Skin of body (tissue), 2 donors: ENCODE measurements around the gene GSTM5. TPM values are rescaled to one million over a fixed set of nuclear protein-coding genes. Genes with fewer than 3 reads are reported as not detected.
"Not testable (repeated sequence)": the region's sequence is repeated elsewhere in the genome, so short reads cannot be mapped to it uniquely, and the experiment has no call there.

Experiments
- DNase-seq: peaks from one replicate; lab custom pipeline; 2025; lab: John Stamatoyannopoulos, UW
- total RNA-seq: library from RNA; depleted of rRNA; stranded (reverse); fragments of >200 nt; gene quantifications from one replicate; pipeline ENCODE4 v1.2.3, GENCODE V29; 2014

Gene GSTM5
- total RNA-seq, 1 donor from 2014 or later: 12.3 TPM

DNA sequence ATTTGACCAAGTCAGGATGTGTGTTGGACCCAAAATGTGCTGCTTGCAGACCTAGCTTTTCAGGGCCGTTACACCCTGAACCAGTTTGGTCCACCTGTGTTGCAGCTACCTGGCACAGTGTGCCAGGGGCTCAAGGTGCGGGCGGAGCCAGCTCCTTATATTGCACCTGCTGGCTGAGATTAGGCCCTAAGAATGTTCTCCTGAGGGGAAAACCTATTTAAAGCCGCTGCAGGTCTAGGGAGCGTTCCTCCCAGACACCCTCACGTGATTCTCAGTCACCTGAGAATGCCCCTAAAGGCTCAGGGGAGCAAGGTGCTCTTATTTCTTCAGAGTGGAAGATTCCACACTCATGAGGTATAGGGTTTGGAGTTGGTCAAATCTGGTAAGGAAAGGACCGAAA is 16.8 kb downstream of the GSTM5 start:
- no peak for DNase-seq

GRCh38 chr1:109730666-109731065 is 18.6 kb downstream of the GSTM5 start:
- no peak for DNase-seq

- DNase-seq: no peak
These were observed 20.4 kb downstream of the GSTM5 start for GRCh38 chr1:109732390-109732881.

DNA sequence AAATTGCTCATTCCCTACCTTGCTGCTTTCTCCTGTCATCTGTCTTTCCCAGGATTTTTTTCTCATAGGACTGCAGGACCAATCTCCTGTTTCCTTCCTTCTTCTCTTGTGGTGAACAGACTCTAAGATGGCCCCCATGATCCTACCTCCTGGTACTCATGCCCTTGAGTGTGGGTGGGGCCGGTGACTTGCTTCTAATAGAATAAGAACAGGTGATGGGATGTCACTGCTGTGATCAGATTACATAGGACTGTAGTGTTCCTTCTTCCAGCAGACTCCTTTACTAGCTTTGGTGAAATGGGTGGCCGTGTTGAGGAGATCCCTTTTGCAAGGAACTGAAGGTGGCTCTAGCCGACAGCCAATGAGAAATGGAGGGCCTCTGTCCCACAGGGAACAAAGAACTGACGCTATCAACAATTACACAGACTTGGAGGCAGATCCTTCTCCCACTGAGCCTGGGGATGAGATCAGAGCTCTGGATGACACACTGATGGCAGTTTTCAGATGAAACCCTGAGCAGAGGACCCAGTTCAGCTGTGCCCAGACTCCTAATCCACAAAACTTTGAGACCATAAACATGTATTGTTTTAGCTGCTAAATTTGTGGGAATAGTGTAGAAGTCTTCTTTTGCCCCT is 21.3 kb downstream of the GSTM5 start:
- no peak for DNase-seq

- DNase-seq: peak; percentile 59
These were observed 27.9 kb downstream of the GSTM5 start for GRCh38 chr1:109739738-109740614.

DNA sequence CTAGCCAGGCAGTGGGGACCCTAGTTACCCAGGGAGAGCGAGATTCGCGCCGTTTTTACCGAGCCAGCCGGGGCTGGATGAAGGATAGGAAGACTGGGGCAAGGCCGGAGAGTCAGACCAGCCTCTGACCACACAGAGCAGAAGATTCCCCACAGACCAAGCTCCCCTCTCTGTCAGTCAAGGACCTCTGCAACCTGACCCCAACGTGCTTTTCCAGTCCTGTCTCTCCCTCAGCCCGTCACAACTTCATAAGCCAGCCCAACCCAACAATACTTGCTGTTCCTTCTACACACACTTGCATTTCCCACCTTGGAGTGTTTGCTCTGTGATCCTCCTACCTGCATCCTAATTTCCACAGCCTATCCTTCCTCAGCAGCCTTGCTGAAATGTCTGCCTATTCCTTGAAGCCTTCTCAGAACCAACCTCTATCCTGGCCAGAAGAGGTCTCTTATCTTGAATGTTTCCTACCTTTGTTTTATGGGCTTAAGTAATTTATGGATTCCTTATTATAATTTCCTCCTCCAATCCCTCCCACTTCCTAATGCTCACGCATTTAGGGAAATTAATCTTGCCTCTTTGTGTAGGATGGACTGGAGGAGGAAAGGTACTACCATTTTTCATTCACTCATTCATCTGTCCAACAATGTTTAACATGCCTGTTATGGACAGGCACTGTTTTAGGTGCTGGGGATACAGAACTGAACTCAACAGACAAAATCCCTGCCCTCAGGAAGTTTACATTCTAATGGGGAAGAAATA is 28.7 kb downstream of the GSTM5 start, which contains the start of gene GSTM3:
Gene GSTM3 (minus strand): TSS at position 424 of the 759 bp plus-strand sequence. CDS start 751 bp downstream, outside the sequence.
- DNase-seq: no peak

- not testable (repeated sequence) for DNase-seq
These were observed 36.3 kb downstream of the GSTM5 start for GRCh38 chr1:109748311-109748710.

- DNase-seq: no peak
These were observed 37.2 kb downstream of the GSTM5 start for GRCh38 chr1:109749221-109749620.

DNA sequence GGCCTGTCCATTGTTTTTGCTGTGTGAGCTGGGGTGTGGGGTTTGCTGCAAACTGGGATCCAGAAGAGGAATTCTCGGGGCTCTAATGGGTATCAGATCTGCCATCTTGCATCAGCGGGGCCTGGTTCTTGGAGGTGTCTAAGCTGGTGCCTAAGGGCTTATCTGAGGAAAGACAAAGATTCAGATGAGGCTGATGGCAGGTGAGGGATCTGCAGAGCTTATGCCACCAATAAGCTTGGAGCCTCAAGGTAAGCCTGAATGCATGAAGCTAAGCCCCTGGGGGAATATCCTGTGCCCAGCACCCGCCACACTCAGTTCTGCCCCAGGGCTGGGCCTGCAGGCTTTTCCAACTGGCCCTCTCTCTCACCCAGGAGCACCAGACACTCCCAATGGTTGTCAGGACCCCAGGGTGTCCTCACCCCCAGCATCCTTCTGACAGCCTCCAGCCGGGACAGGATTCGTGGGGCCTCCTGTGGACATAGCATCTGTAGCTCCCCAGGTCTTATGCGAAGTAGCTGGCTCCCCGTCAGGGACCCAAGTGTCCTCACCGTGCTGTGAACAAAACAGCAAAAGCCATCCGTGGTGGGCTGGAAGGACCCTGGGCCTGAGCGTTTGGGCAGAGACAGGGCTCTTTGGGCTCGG is 38.3 kb downstream of the GSTM5 start:
- no peak for DNase-seq

DNA sequence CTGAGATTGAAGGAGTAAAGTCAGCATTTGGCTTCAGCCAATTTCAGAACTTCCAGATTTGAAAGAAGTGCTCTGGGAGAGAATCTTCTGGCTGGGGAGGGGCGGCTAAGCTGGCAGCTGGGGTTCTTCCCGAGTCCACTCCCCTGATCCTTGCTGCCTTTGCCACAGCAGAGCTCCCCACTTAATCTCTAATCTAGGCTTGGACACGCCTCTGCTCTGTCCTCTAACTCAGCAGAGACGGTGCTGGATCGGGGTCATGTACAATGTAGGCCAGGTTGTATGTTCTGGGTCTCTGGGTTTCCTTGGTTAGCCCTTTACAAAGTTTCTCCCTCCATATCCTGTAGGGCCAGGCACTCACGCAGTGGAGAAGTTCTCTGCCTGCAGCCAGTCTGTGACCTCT is 38.9 kb downstream of the GSTM5 start:
- DNase-seq: no peak

GRCh38 chr1:109751531-109752260 is 39.6 kb downstream of the GSTM5 start:
- DNase-seq: no peak

- no peak for DNase-seq
These were observed 42.7 kb downstream of the GSTM5 start for GRCh38 chr1:109754738-109755137.

DNA sequence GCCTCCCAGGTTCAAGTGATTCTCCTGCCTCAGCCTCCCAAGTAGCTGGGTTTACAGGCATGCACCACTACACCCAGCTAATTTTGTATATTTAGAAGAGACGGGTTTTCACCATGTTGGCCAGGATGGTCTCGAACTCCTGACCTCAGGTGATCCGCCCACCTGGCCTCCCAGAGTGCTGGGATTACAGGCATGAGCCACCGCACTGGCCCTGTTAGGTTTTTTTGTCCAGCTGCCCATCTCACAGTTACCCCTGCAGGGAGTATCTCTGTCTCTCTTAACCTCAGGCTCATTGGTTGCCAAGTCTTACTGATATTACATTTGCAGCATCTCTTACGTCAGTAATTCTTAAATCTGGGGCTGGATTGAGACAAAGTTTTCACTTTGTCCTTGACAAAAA is 44.3 kb downstream of the GSTM5 start:
- not testable (repeated sequence) for DNase-seq

GRCh38 chr1:109756848-109757521 is 44.9 kb downstream of the GSTM5 start:
- no peak for DNase-seq

DNA sequence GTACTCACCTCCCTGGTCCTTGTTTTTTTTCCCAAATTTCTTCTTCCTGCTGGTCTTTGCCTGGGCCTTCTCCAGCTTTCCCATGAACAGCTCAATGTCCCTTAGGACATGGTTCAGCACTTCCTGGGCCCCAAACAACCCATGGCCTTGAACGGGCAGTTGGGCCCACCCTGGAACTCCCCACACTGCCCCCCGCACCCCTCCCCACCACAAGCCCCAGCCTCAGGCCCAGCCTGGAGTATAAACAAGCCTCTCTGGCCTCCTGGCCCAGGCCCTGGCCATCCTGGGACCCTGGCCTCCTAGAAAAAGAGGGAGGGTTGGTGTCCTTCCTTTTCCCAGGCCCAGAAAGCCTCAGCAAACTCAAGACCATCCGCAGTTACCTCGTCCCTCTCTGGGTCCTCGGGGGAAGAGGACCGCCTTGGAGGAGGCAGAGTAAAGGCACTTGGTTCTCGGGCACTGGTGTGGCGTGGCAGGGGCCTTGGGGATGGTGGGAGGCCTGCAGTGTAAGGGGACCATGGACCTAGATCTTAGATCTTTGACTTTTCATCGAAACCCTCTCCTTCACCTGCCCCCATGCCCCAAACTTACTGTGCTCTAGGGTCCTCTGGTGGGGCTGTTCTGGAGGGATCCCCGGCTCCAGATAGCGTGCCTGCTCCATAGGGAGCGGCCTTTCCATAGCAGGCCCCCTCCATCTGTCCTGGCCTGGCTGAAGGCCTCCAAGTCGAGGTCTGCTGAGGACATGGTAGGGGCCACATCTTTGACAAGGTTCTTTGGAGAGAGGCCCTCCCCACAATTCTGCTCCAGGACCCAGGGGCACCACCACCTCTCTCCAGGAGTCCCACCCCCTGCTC is 46.1 kb downstream of the GSTM5 start:
- no peak for DNase-seq

DNA sequence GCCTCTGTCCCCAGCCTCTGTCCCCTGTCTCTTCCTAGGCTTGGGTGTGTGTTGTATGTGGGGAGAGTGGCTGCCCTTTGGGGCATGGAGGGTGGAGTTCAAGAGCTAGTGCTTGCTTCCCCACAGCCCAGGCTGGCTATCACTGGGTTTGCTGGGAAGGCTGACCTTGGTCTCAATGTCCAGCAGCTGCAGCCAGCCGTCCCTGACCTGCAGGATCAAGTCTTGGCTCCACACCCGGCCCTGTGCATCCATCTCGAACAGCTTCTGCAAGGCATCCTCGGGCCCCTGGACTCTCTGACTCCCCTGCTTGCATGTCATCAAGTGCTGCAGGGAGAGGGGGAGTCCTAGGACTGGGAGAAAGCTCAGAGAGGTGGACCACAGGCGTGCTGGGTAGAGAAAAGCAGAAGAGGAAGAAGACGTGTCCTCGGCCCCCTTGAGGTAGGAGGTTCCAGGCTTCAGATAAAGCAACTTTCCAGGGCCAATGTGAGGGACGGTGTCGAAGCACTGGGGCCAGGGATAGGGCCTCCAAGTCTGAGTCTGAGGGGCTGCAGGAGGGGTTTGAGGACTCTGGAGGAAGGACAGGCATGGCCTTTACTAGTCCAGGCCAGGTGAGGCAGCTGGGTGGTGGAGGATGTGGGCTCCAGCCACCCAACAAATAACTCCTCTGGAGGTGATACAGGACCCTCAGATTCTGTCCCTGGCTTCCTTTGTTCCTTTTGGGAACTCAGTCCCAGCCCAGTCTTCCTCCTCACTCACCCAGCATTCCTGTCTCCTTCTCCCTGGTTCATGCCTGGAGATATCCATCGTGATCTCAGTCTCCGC is 47.7 kb downstream of the GSTM5 start:
- DNase-seq: no peak

DNA sequence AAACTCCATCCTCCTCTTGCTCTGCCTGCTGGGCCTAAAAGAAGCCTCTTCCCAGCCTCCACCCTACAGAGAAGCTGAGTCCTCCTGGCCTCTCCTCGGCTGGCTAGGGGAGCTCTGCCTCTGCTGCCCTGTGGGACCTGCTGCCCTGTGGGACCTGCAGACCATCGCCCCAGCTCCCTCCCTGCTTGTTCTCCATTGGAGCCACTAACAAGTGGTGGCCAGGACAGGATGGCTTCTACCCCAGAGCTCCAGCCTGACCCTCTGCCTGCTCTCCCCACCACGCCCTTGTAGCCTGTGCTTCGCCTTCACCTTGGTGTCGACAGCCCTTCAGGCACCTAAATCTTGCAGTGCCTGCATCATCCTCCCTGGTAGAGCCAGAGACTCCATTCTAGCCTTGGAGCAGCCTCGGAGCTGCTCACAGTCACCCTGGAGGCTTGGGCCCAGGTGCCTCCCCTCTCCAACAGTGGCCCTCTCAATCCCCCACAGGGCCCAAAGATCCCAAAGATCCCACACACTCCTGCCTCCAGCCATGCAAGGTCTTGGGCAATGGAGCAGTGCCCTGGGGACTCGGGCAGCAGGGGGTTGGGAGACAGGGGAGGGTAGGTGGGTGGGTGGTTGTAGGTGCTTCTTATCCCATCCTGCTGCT is 48.7 kb downstream of the GSTM5 start:
- DNase-seq: no peak
